ENCODE results near the gene ARSB. TPM values are rescaled to one million over a fixed set of nuclear protein-coding genes. Genes with fewer than 3 reads are reported as not detected.
"Not testable (repeated sequence)": the region's sequence is repeated elsewhere in the genome, so short reads cannot be mapped to it uniquely, and the experiment has no call there.

ARSB gene
- total RNA-seq, 1 experiment from 2014 or later, result 11.4 TPM

GRCh38 chr5:78983601-78984438 lies 1.3 kb downstream of the ARSB start:
- H3K79me1 ChIP-seq (ENCODE audit: insufficient read depth, low read depth, low read length, poor library complexity, severe bottlenecking), result no peaks in the 10 kb centered on the region
- H3K27ac Mint-ChIP-seq, result peak overlapping the region; percentile 85 to 95 (median 94); a peak in 5 of 7 replicates
- H3K4me3 Mint-ChIP-seq, result peak overlapping the region; percentile 77 to 83
- H3K4me1 ChIP-seq (ENCODE audit: insufficient read depth, low read length), result peaks cover 11% of the 10 kb centered on the region
- peaks cover 22 to 25% of the 10 kb centered on the region in 2 experiments for H3K4me1 Mint-ChIP-seq
- H4K20me1 ChIP-seq (ENCODE audit: control insufficient read depth, insufficient read depth, insufficient read length), result no peaks in the 10 kb centered on the region
- H3K9me3 ChIP-seq (ENCODE audit: control insufficient read depth, low read depth, low read length), result no peaks in the 10 kb centered on the region
- H2BK15ac ChIP-seq (ENCODE audit: low read depth, low read length), result no peak overlapping the region
- TF ChIP-seq CTCF (conservative IDR thresholded peaks at IDR 0.05), result no peak
- H3T11ph ChIP-seq (ENCODE audit: low read length), result no peak overlapping the region
- peak; percentile 35 for DNase-seq
- H3K36me3 Mint-ChIP-seq (ENCODE audit: insufficient read depth in 1 of 3, low read depth in 3 of 3), result peaks cover 0 to 2% (median 0%) of the 10 kb centered on the region in 3 experiments; a peak in 1 of 7 replicates
- no peak overlapping the region for H3K56ac ChIP-seq (ENCODE audit: insufficient read length, low read depth, low read length)
- H2BK20ac ChIP-seq (ENCODE audit: low read depth, low read length, poor library complexity, severe bottlenecking), result no peak overlapping the region
- no peaks in the 10 kb centered on the region for H3K27me3 ChIP-seq (ENCODE audit: insufficient read depth, low read length)
- no peak overlapping the region for H3K23ac ChIP-seq (ENCODE audit: insufficient read length, low read depth, low read length)
- no peak overlapping the region for H2BK12ac ChIP-seq (ENCODE audit: insufficient read length, low read depth, low read length)
- no peak overlapping the region for H3K4ac ChIP-seq (ENCODE audit: low read depth, low read length)
- no peak overlapping the region for H4K8ac ChIP-seq (replicated peaks; ENCODE audit: insufficient read length, low read depth, low read length)
- H3K27ac ChIP-seq (ENCODE audit: insufficient read length, low read depth, low read length), result no peak overlapping the region
- H2AFZ ChIP-seq (ENCODE audit: low read length), result peak overlapping the region; percentile 92
- H3K9ac ChIP-seq (ENCODE audit: extremely low read depth, insufficient read length, low read length), result peak overlapping the region; percentile 40
- H3K79me2 ChIP-seq (ENCODE audit: insufficient read depth, low read length), result no peaks in the 10 kb centered on the region
- H2BK120ac ChIP-seq (ENCODE audit: low read depth, low read length, poor library complexity, severe bottlenecking), result no peak overlapping the region
- H4K91ac ChIP-seq (ENCODE audit: insufficient read length, low read depth, low read length), result no peak overlapping the region
- H2AK5ac ChIP-seq (ENCODE audit: insufficient read length, low read length), result no peak overlapping the region
- H2BK5ac ChIP-seq (ENCODE audit: insufficient read length, low read length), result no peak overlapping the region
- peak overlapping the region; percentile 74; the same call in 1 of the 2 replicates for H3K14ac ChIP-seq (ENCODE audit: insufficient read depth, low read length)
- H3K18ac ChIP-seq (ENCODE audit: insufficient read length, low read depth, low read length), result no peak overlapping the region
- no CpG with 5 or more reads among the region's 17 CpGs for WGBS (ENCODE audit: extremely low coverage, insufficient read length, low lambda C conversion rate)
- H3K23me2 ChIP-seq (ENCODE audit: insufficient read length, low read depth, low read length, poor library complexity, severe bottlenecking), result peaks cover 4% of the 10 kb centered on the region
- H4K5ac ChIP-seq (ENCODE audit: insufficient read length, low read depth, low read length), result no peak overlapping the region
- peaks cover 7% of the 10 kb centered on the region for H3K27me3 Mint-ChIP-seq (ENCODE audit: low read depth)
- peak overlapping the region; percentile 68 for H3K4me2 ChIP-seq (ENCODE audit: insufficient read depth, insufficient read length, low read length)
- no peaks in the 10 kb centered on the region for H3K9me3 Mint-ChIP-seq

- not testable (repeated sequence) for H4K91ac ChIP-seq (ENCODE audit: insufficient read length, low read depth, low read length); H3K79me2 ChIP-seq (ENCODE audit: insufficient read depth, low read length); H2BK12ac ChIP-seq (ENCODE audit: insufficient read length, low read depth, low read length); H3T11ph ChIP-seq (ENCODE audit: low read length); H3K27ac ChIP-seq (ENCODE audit: insufficient read length, low read depth, low read length); H3K79me1 ChIP-seq (ENCODE audit: insufficient read depth, low read depth, low read length, poor library complexity, severe bottlenecking); H3K4ac ChIP-seq (ENCODE audit: low read depth, low read length); H3K27ac Mint-ChIP-seq; H3K9ac ChIP-seq (ENCODE audit: extremely low read depth, insufficient read length, low read length); H4K20me1 ChIP-seq (ENCODE audit: control insufficient read depth, insufficient read depth, insufficient read length); H3K9me3 Mint-ChIP-seq; H2AFZ ChIP-seq (ENCODE audit: low read length); H3K23me2 ChIP-seq (ENCODE audit: insufficient read length, low read depth, low read length, poor library complexity, severe bottlenecking); H3K27me3 ChIP-seq (ENCODE audit: insufficient read depth, low read length); H3K36me3 Mint-ChIP-seq (ENCODE audit: insufficient read depth in 1 of 3, low read depth in 3 of 3); H2BK15ac ChIP-seq (ENCODE audit: low read depth, low read length); H3K9me3 ChIP-seq (ENCODE audit: control insufficient read depth, low read depth, low read length); H2BK20ac ChIP-seq (ENCODE audit: low read depth, low read length, poor library complexity, severe bottlenecking); H3K23ac ChIP-seq (ENCODE audit: insufficient read length, low read depth, low read length); H2BK5ac ChIP-seq (ENCODE audit: insufficient read length, low read length); H3K27me3 Mint-ChIP-seq (ENCODE audit: low read depth); H2AK5ac ChIP-seq (ENCODE audit: insufficient read length, low read length); H4K5ac ChIP-seq (ENCODE audit: insufficient read length, low read depth, low read length); H2BK120ac ChIP-seq (ENCODE audit: low read depth, low read length, poor library complexity, severe bottlenecking); H4K8ac ChIP-seq (replicated peaks; ENCODE audit: insufficient read length, low read depth, low read length); H3K56ac ChIP-seq (ENCODE audit: insufficient read length, low read depth, low read length); H3K14ac ChIP-seq (ENCODE audit: insufficient read depth, low read length); DNase-seq; H3K18ac ChIP-seq (ENCODE audit: insufficient read length, low read depth, low read length)
- Mint-ChIP-seq H3K4me3 (peak overlapping the region; percentile 77 to 83; a peak in 4 of 5 replicates), H3K4me1 (peaks cover 22 to 25% of the 10 kb centered on the region in 2 experiments)
- peaks cover 11% of the 10 kb centered on the region for H3K4me1 ChIP-seq (ENCODE audit: insufficient read depth, low read length)
- WGBS (ENCODE audit: extremely low coverage, insufficient read length, low lambda C conversion rate), result no CpG with 5 or more reads among the region's 9 CpGs
- peak overlapping the region; percentile 68 for H3K4me2 ChIP-seq (ENCODE audit: insufficient read depth, insufficient read length, low read length)
These were observed 1.9 kb downstream of the ARSB start for GRCh38 chr5:78983194-78983593.

Data from H9 (cell line).